A673 (cell line): ENCODE results near the gene NPHP4. TPM values are rescaled to one million over a fixed set of nuclear protein-coding genes. Genes with fewer than 3 reads are reported as not detected.

Experiments used
- BruUV-seq: library from RNA; stranded (reverse); fragments of 400-500 nt; replicated peaks from 2 replicates; lab custom pipeline; 2021; lab: Mats Ljungman, UMichigan
- CTCF ChIA-PET: fragments of 300-600 bp; sonication (Branson Sonifier 250); formaldehyde crosslinking; loops from one replicate; lab custom pipeline; 2022; ENCODE audit warnings: antibody characterized with exemption; lab: Charles Lee
- POLR2A ChIA-PET: fragments of 300-600 bp; sonication (Branson Sonifier 250); formaldehyde crosslinking; loops from one replicate; lab custom pipeline; 2022; ENCODE audit warnings: antibody characterized with exemption; ENCODE audit not compliant: low non-redundant PET; lab: Charles Lee
- DNase-seq: peaks from one replicate; pipeline ENCODE4 v3.0.0-alpha.2; 2015; ENCODE audit warnings: low spot score
- H3K27ac ChIP-seq: fragments of 200-600 bp; sonication (generic); 2 replicates; pipeline ENCODE4 v1.5.1; 2016; ENCODE audit warnings: mixed run types, low read depth, mild to moderate bottlenecking, mixed read lengths, antibody characterized with exemption, low read length; ENCODE audit not compliant: poor library complexity, severe bottlenecking
- H3K27me3 ChIP-seq: fragments of 200-600 bp; sonication (generic); replicated peaks from 2 replicates; pipeline ENCODE4 v1.6.1; 2017; ENCODE audit warnings: mixed run types, low read depth, mild to moderate bottlenecking, mixed read lengths, antibody characterized with exemption, low read length; ENCODE audit not compliant: insufficient read depth, poor library complexity
- H3K36me3 ChIP-seq: fragments of 200-600 bp; sonication (generic); 2 replicates; pipeline ENCODE4 v1.6.1; 2016; ENCODE audit warnings: mixed run types, mild to moderate bottlenecking, mixed read lengths, antibody characterized with exemption, low read length; ENCODE audit not compliant: insufficient read depth, poor library complexity, severe bottlenecking
- H3K4me1 ChIP-seq: fragments of 200-600 bp; sonication (generic); 2 replicates; pipeline ENCODE4 v1.6.1; 2017; ENCODE audit warnings: mixed run types, mild to moderate bottlenecking, mixed read lengths, antibody characterized with exemption, low read length; ENCODE audit not compliant: insufficient read depth, poor library complexity, severe bottlenecking
- H3K4me3 ChIP-seq: fragments of 200-600 bp; sonication (generic); 2 replicates; pipeline ENCODE4 v1.5.1; 2016; ENCODE audit warnings: low read depth, mixed run types, mild to moderate bottlenecking, mixed read lengths, low read length; ENCODE audit not compliant: poor library complexity, severe bottlenecking
- H3K9me3 ChIP-seq: fragments of 200-600 bp; sonication (generic); 2 replicates; pipeline ENCODE4 v1.6.1; 2016; ENCODE audit warnings: mixed run types, low read depth, mild to moderate bottlenecking, mixed read lengths, antibody characterized with exemption, low read length; ENCODE audit not compliant: poor library complexity, severe bottlenecking
- CTCF ChIP-seq: fragments of 300-800, 200-600 bp; sonication (generic); conservative IDR thresholded peaks from 2 replicates; pipeline ENCODE4 v1.5.1; 2017; ENCODE audit warnings: low read depth, mild to moderate bottlenecking, antibody characterized with exemption, low read length, moderate library complexity, mixed read lengths
- EZH2 ChIP-seq: fragments of 200-600 bp; sonication (generic); IDR thresholded peaks from 2 replicates; pipeline ENCODE4 v1.6.1; 2017; ENCODE audit warnings: borderline replicate concordance, low read depth, mild to moderate bottlenecking, mixed read lengths, antibody characterized with exemption, low read length; ENCODE audit not compliant: poor library complexity, severe bottlenecking
- intact Hi-C: fragments of 100-400 bp; cut with micrococcal nuclease; formaldehyde crosslinking; loops from one replicate; pipeline ENCODE4 v1.10.0; 2022; ENCODE audit not compliant: unreplicated experiment
- total RNA-seq: library from RNA; stranded (reverse); gene quantifications from 2 replicates; pipeline ENCODE4 v1.2.3, GENCODE V29; 2021

Gene NPHP4
- total RNA-seq, 1 experiment from 2014 or later, result 27.6 TPM

GRCh38 chr1:5830771-5831599 is 161.2 kb downstream of the NPHP4 start:
- peak; percentile 66 for TF ChIP-seq CTCF
- no peak for TF ChIP-seq EZH2
- H3K9me3 ChIP-seq, result no peaks in the 10 kb centered on the region
- H3K4me3 ChIP-seq, result no peak overlapping the region
- H3K27ac ChIP-seq, result no peak overlapping the region
- intact Hi-C loops, result no loop called here
- no peaks in the 10 kb centered on the region for H3K36me3 ChIP-seq
- CTCF ChIA-PET, result no interaction called here
- BruUV-seq, result no TSS peak
- peaks cover 10% of the 10 kb centered on the region for H3K4me1 ChIP-seq
- POLR2A ChIA-PET, result no interaction called here
- H3K27me3 ChIP-seq, result no peaks in the 10 kb centered on the region
- peak; percentile 37 for DNase-seq

DNA sequence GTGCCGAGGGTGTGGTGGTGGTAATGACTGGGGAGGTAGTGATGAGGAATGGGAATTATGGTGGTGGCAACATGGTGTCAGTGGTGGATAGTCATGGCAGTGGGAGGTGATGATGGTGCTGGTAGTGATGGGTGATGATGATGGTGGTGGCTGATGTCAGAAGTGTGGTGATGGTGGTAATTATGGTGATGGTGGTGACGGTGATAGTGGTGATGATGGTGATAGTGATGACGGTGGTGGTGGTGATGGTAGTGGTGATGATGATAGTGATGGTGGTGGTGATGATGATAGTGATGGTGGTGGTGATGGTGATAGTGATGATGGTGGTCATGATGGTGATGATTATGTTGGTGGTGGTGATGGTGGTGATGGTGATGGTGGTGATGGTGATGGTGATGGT is 162.8 kb downstream of the NPHP4 start:
- no peak for TF ChIP-seq EZH2
- TF ChIP-seq CTCF, result no peak
- H3K9me3 ChIP-seq, result no peaks in the 10 kb centered on the region
- no peaks in the 10 kb centered on the region for H3K27me3 ChIP-seq
- no peak overlapping the region for H3K27ac ChIP-seq
- intact Hi-C loops, result no loop called here
- ChIA-PET CTCF (no interaction called here), POLR2A (no interaction called here)
- BruUV-seq, result no TSS peak
- no peaks in the 10 kb centered on the region for H3K36me3 ChIP-seq
- H3K4me3 ChIP-seq, result no peak overlapping the region
- no peak for DNase-seq
- peaks cover 10% of the 10 kb centered on the region for H3K4me1 ChIP-seq

GRCh38 chr1:5828308-5828935 is 163.8 kb downstream of the NPHP4 start:
- Histone ChIP-seq H3K27ac (no peak overlapping the region), H3K9me3 (no peaks in the 10 kb centered on the region), H3K4me1 (peaks cover 10% of the 10 kb centered on the region), H3K36me3 (no peaks in the 10 kb centered on the region), H3K27me3 (no peaks in the 10 kb centered on the region), H3K4me3 (no peak overlapping the region)
- no peak for TF ChIP-seq EZH2
- TF ChIP-seq CTCF, result no peak
- POLR2A ChIA-PET, result no interaction called here
- CTCF ChIA-PET, result no interaction called here
- DNase-seq, result no peak
- intact Hi-C loops, result no loop called here
- no TSS peak for BruUV-seq
